Measurements from ENCODE around the gene PDS5B.
A peak's percentile ranks its signal among the peaks of the same experiment; 100 is the strongest.
"Not testable (repeated sequence)": the region's sequence is repeated elsewhere in the genome, so short reads cannot be mapped to it uniquely, and the experiment has no call there.

The PDS5B gene
- 49.7 to 66.0 reads per million in 2 donors for total RNA-seq

- peak; percentile 94 for DNase-seq
Measured at GRCh38 chr13:32586080-32586900, at the start of gene PDS5B. PDS5B (plus strand) TSS chr13:32586452; CDS start chr13:32648773, 62,321 bp downstream.

- peak; percentile 21 for DNase-seq
Measured at GRCh38 chr13:32537580-32538142, 48.6 kb upstream of the PDS5B start.

GRCh38 chr13:32538143-32538620 is 48.1 kb upstream of the PDS5B start:
- DNase-seq = no peak

- peak; percentile 81 for DNase-seq
Measured at GRCh38 chr13:32538621-32539246, 47.5 kb upstream of the PDS5B start, which contains the start of gene N4BP2L2. N4BP2L2 (minus strand) TSS chr13:32538795; CDS start chr13:32537027, 1,768 bp downstream.

DNA sequence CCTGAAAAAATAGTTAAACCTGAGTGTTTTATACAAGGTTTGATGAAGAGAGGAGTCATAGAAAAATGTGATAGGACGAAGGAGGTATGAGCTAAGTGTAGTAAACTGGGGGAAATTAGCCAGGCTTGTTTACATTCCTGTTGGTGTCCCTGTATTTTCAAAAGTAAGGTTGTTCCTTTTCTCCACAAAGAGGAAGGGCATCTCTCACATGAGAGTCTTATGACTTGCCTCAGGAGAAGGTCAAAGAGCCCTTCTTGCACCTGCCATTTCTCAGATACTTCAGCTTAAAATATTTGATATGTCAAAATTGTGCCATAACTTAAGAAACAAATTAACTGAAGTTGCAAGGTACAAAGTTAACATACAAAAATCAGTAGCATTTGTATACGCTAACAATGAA is 44.0 kb upstream of the PDS5B start:
- DNase-seq = no peak

DNA sequence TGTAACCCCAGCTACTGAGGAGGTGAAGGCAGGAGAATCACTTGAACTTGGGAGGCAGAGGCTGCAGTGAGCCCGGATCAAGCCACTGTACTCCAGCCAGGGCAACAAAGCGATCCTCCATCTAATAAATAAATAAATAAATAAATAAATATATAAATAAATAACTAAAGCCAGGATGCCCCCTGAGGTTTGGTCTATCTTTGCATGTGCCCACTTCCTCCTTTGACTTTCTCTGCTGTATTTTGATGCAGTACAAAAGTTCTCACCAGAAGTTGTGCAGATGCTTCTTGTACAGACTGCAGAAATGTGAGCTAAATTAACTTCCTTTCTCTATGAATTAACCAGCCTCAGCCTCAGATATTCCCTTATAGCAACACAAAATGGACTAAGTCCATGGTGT is 41.2 kb upstream of the PDS5B start:
- DNase-seq = no peak

DNA sequence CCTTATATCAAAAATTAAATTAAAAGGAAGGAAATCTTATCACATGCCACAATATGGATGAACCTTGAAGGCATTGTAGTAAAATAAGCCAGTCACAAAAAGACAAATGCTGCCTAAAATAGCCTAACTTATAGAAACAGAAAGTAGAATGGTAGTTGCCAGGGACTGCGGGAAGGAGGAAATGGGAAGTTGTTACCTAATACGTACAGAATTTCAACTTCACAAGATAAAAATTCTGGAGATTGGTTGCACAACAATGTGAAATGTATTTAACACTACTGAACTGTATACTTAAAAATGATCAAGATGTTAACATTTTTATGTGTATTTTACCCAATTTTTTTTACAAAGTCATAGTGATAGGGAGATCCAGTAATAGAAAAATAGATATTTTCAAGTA is 37.4 kb upstream of the PDS5B start:
- DNase-seq = no peak

GRCh38 chr13:32549788-32550187 is 36.5 kb upstream of the PDS5B start:
- no peak for DNase-seq

GRCh38 chr13:32553720-32554119 is 32.5 kb upstream of the PDS5B start:
- no peak for DNase-seq

GRCh38 chr13:32555613-32556012 is 30.6 kb upstream of the PDS5B start:
- DNase-seq = no peak

GRCh38 chr13:32560842-32561241 is 25.4 kb upstream of the PDS5B start:
- DNase-seq = not testable (repeated sequence)

DNA sequence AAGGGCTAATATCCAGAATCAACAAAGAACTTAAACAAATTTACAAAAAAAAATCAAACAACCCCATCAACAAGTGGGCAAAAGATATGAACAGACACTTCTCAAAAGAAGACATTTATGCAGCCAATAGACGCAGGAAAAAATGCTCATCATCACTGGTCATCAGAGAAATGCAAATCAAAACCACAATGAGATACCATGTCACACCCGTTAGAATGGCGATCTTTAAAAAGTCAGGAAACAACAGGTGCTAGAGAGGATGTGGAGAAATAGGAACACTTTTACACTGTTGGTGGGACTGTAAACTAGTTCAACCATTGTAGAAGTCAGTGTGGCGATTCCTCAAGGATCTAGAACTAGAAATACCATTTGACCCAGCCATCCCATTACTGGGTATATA is 10.6 kb upstream of the PDS5B start:
- DNase-seq = not testable (repeated sequence)

DNA sequence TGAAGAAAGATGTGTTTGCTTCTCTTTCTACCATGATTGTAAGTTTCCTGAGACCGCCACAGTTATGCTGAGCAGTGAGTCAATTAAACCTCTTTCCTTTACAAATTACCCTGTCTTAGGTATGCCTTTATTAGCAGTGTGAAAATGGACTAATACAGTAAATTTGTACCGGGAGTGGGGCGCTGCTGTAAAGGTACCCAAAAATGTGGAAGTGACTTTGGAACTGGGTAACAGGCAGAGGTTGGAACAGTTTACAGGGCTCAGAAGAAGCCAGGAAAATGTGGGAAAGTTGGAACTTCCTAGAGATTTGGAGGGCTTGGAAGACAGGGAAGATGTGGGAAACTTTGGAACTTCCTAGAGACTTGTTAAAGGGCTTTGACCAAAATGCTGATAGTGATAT is 9.2 kb upstream of the PDS5B start:
- no peak for DNase-seq

GRCh38 chr13:32581177-32581786 is 5.0 kb upstream of the PDS5B start:
- DNase-seq = no peak

- DNase-seq = no peak
Measured at GRCh38 chr13:32582281-32582680, 4.0 kb upstream of the PDS5B start.

GRCh38 chr13:32582991-32583390 is 3.3 kb upstream of the PDS5B start:
- DNase-seq = no peak

DNA sequence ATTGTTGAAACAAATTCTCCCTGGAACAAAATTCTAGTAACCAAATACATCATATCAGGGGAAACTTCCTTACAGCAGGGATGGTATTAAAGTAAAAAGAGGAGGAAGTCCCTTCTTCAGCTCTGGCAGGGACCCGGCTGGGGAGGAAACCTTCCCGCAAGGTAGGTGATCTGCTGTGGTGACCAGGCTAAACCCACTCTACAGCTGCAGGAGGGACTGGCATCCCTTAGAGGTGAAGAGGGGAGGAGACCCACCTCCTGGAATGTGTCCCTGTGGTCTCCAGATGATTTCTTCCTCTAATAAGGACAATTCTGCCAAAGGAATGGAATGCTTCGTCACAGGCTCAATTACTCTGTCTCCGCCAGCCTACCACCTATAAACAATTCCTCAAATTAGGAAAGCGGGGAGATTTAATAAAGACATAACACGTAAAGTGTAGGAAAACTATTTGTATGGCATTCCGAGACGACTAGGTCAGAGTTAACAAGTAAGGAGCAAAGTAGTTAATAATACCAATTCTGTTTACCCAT is 637 bp upstream of the PDS5B start:
- DNase-seq = no peak

DNA sequence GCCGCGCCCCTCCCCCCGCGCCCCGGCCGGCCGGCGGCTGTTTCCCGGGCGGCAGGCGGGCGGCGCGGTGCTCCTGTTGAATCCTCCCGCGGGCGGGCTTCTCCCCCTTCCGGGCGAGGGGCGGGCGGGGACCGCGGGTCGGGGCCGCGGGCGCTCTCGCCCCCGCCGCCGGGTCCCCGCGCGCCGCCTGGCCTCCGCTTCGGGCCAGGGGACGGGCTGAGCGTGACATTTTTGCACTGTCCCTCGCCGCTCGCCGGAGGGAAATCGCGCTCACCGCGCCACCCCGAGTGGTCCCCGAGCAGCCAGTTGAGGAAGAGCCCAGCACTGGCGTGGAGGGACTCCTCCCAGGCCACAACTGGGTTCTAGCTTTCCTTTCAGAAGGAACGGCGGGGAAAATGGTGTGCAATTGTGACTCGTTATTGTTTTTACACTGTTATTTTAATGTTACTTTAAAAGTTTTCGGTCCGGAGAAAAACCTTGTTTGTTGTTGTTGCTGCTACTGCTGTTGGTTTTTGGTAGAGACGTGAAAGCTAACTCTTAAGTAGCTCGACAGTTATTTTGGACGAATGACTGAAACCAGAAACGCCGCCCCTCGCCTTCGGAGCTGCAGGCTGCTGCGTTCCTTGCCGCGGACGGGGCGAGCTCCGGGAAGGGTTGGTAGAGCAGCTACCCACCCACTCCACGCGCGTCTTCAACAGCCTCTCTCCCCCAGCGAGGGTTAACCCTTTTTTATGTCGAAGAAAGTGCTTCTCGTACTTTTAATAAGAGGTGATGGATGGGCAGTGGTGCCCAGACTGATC is 959 bp downstream of the PDS5B start:
- DNase-seq = peak; percentile 45

DNA sequence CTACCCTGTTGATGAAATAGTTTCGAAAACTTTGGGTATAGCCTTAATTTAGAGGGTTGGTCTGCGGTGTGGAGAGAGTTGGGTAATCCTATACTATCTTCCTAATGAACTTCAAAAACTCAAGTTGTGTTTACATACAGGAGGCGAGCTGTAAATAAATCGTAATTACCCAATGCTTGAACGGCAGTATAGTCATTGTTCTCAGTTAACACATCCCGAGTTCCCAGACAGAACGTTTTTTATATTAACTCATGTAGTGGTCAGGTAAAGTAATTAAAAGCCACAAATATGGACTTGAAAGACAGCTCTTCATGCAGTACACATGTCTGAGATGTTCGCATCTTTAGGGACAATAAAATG is 1.5 kb downstream of the PDS5B start:
- DNase-seq = no peak

DNA sequence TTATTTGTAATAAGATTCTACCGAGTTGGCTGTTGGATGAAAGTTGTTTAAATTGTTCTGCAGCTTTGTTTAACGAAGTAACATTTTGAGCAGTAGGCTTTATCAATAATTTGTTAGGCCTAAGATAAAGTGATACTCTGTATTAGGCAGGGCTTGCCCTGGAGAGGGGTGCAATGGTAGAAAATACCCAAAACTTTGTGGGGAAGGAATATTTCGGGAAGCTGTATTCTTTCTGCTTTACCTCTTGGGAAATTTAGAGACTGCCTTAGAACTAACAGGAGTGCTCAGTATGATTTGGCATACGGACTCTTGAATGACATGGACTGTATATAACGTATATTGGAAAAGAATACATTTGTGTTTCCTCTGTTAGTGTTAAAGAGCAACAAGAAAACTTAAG is 2.5 kb downstream of the PDS5B start:
- no peak for DNase-seq

- no peak for DNase-seq
Measured at GRCh38 chr13:32589471-32589870, 3.2 kb downstream of the PDS5B start.

GRCh38 chr13:32590266-32590665 is 4.0 kb downstream of the PDS5B start:
- DNase-seq = no peak

Measured in T-helper 9 cell (primary cell).